Ascending aorta (tissue), 2 donors: ENCODE results near the gene GGA2. TPM values are rescaled to one million over a fixed set of nuclear protein-coding genes. Genes with fewer than 3 reads are reported as not detected.

Experiments used
- DNase-seq, 2 donors: peaks; one replicate each; pipeline ENCODE4 v3.0.0-alpha.2; 2019; ENCODE audit warnings: low spot score in 2 of 2
- H3K27ac ChIP-seq, 2 donors: fragments of 200-600 bp; sonication (generic); one replicate each; pipeline ENCODE4 v1.5.1; 2016 to 2017; ENCODE audit warnings: mild to moderate bottlenecking in 1 of 2
- H3K27me3 ChIP-seq: fragments of 200-600 bp; sonication (generic); one replicate; pipeline ENCODE4 v1.5.1; 2017
- H3K36me3 ChIP-seq, 2 donors: fragments of 200-600 bp; sonication (generic); one replicate each; pipeline ENCODE4 v1.5.1; 2016
- H3K4me1 ChIP-seq, 2 donors: fragments of 200-600 bp; sonication (generic); one replicate each; pipeline ENCODE4 v1.5.1; 2016 to 2017; ENCODE audit warnings: mild to moderate bottlenecking in 1 of 2
- H3K4me3 ChIP-seq, 2 donors: fragments of 200-600 bp; sonication (generic); one replicate each; pipeline ENCODE4 v1.5.1; 2016 to 2017; ENCODE audit warnings: mild to moderate bottlenecking in 1 of 2
- H3K9me3 ChIP-seq, 2 donors: fragments of 200-600 bp; sonication (generic); one replicate each; pipeline ENCODE4 v1.5.1; 2016
- intact Hi-C: fragments of 100-400 bp; cut with DNase I; formaldehyde crosslinking; loops from one replicate; pipeline ENCODE4 v1.15.1; 2023
- total RNA-seq: library from RNA; depleted of rRNA; stranded (reverse); fragments of >200 nt; gene quantifications from one replicate; pipeline ENCODE4 v1.1.0, GENCODE V29; 2016
- TF ChIP-seq, protein P1 (sequence below), 3 experiments: fragments of 200-600 bp in 2 of 3; fragments of 450-650 bp in 1 of 3; sonication (generic) in 2 of 3; IDR thresholded peaks; one replicate each; pipeline ENCODE4 v1.5.1; 2016 to 2019; ENCODE audit warnings: antibody characterized with exemption in 3 of 3, mild to moderate bottlenecking in 1 of 3, moderate library complexity in 1 of 3

GGA2 gene
- total RNA-seq, 1 donor from 2014 or later: 10.7 TPM

DNA sequence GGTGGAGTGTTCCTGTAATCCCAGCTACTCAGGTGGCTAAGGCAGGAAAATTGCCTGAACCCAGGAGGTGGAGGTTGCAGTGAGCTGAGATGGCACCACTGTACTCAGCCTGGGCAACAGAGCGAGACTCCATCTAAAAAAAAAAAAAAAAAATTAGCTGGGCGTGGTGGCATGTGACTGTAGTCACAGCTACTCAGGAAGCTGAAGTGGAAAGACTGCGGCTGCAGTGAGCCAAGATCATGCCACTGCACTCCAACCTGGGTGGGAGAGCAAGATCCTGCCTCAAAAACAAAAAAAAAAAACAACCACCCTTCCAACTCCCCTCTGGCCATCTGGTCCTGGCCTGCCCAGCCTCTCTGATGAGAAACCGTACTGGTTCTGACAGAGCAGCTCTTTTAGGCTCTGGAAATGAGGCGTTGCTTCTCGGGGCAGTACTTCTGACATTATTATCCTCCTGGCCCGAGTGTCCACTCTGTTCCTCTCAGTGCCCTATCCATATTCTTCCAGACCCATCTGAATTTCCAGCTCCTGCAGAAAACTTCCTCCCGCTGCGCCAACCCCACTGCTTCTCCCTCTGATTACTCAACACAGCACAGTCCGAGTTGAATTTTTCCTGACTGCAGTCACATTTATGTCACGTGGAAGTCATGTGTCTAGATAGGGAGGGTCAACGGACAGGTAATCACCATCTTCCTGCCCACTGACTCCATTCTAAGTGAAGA lies 13.3 kb downstream of the GGA2 start:
- Histone ChIP-seq H3K4me3 (no peak overlapping the region), H3K4me1 (no peaks in the 10 kb centered on the region), H3K27ac (peak overlapping the region in 1 of 2 donors; percentile 36), H3K36me3 (peaks cover 34 to 39% of the 10 kb centered on the region in 2 donors), H3K27me3 (no peaks in the 10 kb centered on the region), H3K9me3 (no peaks in the 10 kb centered on the region)
- intact Hi-C loops: no loop called here
- TF ChIP-seq, protein P1, sequence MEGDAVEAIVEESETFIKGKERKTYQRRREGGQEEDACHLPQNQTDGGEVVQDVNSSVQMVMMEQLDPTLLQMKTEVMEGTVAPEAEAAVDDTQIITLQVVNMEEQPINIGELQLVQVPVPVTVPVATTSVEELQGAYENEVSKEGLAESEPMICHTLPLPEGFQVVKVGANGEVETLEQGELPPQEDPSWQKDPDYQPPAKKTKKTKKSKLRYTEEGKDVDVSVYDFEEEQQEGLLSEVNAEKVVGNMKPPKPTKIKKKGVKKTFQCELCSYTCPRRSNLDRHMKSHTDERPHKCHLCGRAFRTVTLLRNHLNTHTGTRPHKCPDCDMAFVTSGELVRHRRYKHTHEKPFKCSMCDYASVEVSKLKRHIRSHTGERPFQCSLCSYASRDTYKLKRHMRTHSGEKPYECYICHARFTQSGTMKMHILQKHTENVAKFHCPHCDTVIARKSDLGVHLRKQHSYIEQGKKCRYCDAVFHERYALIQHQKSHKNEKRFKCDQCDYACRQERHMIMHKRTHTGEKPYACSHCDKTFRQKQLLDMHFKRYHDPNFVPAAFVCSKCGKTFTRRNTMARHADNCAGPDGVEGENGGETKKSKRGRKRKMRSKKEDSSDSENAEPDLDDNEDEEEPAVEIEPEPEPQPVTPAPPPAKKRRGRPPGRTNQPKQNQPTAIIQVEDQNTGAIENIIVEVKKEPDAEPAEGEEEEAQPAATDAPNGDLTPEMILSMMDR (IDR thresholded peaks at IDR 0.05): no peak
- DNase-seq: no peak

DNA sequence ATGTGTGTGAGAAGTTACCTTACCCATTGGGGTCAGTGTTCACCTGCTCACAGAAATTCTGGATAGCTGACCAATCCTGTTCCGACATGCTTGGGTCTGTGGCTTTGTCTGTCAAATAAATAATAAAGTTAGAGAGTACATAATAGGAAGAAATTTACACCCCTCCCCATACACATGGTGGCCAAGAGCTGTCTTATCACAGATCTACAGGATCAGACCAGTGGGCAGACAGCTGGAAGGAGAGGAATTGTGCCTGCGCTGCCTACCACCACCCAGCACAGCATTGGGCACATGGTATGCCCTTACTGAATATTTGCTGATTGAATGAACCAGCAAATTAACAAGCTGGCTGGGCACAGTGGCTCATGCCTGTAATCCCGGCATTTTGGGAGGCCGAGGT lies 14.6 kb downstream of the GGA2 start:
- no peak overlapping the region for H3K27ac ChIP-seq
- DNase-seq: no peak
- H3K4me1 ChIP-seq: no peaks in the 10 kb centered on the region
- intact Hi-C loops: no loop called here
- H3K9me3 ChIP-seq: no peaks in the 10 kb centered on the region
- H3K27me3 ChIP-seq: no peaks in the 10 kb centered on the region
- no peak overlapping the region for H3K4me3 ChIP-seq
- peaks cover 48 to 51% of the 10 kb centered on the region in 2 donors for H3K36me3 ChIP-seq
- TF ChIP-seq, protein P1 (IDR thresholded peaks at IDR 0.05): no peak

DNA sequence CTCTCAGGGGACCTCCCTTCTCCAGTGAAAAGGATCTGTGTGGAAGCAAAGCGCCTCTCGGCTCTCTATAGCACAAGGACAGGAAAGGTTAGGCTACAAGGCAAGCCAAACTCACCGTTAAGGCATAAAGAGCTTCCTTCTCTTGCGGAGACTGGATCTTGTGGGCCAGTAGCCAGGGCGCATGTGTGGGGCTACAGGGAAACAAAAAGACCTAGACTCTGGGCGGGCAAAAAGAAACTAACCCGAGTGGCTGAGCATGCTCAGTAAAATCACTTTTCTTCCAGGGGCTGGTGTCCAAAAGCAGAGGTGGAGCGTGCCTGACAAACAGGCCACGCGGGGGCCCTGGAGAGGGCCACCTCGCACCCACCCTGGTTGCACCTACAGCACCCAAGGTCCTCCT lies 16.1 kb downstream of the GGA2 start:
- DNase-seq: no peak
- no peaks in the 10 kb centered on the region for H3K27me3 ChIP-seq
- H3K27ac ChIP-seq: no peak overlapping the region
- peaks cover 62 to 66% of the 10 kb centered on the region in 2 donors for H3K36me3 ChIP-seq
- intact Hi-C loops: no loop called here
- H3K4me1 ChIP-seq: no peaks in the 10 kb centered on the region
- H3K4me3 ChIP-seq: no peak overlapping the region
- TF ChIP-seq, protein P1 (IDR thresholded peaks at IDR 0.05): no peak
- H3K9me3 ChIP-seq: no peaks in the 10 kb centered on the region

DNA sequence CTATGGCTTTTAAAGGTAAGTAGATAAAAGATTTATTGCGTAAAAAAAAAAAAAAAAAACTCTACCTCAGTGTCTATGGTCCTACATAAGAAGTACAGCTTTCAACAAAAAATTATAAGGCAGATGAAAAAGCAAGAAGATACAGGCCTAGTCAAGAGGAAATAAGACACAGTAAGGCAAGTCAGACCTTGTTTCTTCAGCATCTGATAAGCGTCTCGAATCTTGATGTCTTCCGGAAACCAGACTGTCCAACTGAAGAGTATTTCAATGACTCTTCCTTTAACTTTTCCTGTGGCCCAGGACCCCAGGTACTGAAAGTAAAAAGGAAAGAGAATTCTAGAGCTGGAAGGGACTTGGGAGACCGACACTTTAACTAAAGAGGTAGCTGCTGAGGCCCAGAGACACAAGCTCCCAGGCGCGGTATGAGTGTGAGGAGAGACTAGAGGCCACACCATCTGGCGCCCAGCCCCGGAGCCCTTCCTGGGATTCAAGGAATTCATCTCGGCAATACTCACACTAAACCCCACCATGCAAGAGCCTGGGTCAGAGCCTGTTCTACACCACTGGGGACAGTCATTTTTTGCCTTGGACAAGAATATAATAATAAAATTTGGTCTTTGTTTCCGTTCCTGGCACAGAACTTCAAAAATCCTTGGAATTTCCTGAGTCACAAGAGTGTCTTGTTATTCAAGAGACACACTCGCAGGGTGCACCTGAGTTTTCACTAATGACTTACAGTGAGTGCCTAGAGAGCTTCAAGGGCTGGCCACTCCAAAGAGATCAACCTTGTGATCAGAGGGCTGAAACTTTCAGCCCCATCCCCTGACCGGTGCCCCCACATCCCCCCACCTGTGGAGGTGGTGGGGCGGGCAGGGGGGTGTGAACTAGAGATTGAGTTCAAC lies 18.6 kb downstream of the GGA2 start:
- Histone ChIP-seq H3K4me3 (no peak overlapping the region), H3K4me1 (no peaks in the 10 kb centered on the region), H3K36me3 (peaks cover 85 to 90% of the 10 kb centered on the region in 2 donors), H3K27ac (no peak overlapping the region), H3K9me3 (no peaks in the 10 kb centered on the region), H3K27me3 (no peaks in the 10 kb centered on the region)
- TF ChIP-seq, protein P1 (IDR thresholded peaks at IDR 0.05): no peak
- no peak for DNase-seq
- intact Hi-C loops: no loop called here

DNA sequence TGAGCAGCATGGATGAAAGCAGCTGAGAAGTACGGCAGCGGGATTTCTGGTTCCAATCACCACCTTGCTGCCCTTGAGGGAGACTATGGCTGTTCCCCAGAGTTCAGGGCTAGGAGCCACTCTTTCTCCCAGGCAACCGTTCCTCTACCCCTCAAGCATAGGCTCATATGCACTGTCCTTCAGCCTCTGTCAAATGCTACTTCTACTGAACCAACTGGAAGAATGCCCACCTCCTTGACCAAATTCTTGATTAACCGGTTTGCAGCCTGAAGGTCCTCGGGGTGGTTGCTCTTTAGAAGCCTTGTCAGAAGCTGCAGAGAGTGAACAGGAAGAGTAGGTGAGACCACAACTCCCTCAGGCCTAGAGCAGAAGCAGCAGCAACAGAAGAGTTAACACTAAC lies 23.8 kb downstream of the GGA2 start:
- DNase-seq: no peak
- Histone ChIP-seq H3K36me3 (peaks cover 93 to 97% of the 10 kb centered on the region in 2 donors), H3K4me3 (no peak overlapping the region), H3K4me1 (no peaks in the 10 kb centered on the region), H3K9me3 (no peaks in the 10 kb centered on the region), H3K27me3 (no peaks in the 10 kb centered on the region), H3K27ac (no peak overlapping the region)
- intact Hi-C loops: no loop called here
- TF ChIP-seq, protein P1 (IDR thresholded peaks at IDR 0.05): no peak
